ENCODE measurements around the gene SINHCAF. TPM values are rescaled to one million over a fixed set of nuclear protein-coding genes. Genes with fewer than 3 reads are reported as not detected.

The SINHCAF gene
- total RNA-seq, 4 donors from 2014 or later: 24.0 to 111 (median 55.2) TPM

DNA sequence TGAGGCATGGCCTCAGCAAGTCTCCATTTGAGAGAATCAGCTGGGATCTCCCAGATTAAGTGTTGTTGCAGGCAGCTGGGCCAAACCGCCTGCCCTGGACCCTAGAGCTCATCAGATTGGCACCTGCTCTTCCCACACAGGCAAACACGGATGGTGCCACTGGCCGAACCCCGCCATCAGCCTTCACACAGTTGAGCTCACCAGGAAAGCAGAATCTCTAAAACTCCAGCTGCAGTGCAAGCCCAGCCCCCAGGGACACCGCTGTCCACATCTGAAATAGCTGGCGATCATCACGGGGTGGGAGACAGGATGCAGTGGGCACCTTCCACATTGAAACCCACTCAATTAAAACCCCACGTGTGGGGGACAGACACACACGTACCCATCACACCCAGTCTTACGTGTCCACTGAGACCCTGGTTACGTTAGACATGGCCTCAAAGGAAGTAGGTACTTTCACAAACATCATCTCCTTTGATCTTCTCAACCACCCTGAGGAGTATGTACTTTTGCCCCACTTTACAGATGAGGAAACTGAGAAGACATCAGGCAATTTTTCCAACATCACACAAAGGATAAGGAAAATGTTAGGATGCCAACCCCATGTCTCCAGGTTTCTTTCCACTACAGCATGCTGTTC lies 88.8 kb downstream of the SINHCAF start:
- intact Hi-C loops (cut with DNase I): no loop called here
- DNase-seq: no peak
- TF ChIP-seq POLR2A (IDR thresholded peaks at IDR 0.05): no peak
- TF ChIP-seq, protein P1, sequence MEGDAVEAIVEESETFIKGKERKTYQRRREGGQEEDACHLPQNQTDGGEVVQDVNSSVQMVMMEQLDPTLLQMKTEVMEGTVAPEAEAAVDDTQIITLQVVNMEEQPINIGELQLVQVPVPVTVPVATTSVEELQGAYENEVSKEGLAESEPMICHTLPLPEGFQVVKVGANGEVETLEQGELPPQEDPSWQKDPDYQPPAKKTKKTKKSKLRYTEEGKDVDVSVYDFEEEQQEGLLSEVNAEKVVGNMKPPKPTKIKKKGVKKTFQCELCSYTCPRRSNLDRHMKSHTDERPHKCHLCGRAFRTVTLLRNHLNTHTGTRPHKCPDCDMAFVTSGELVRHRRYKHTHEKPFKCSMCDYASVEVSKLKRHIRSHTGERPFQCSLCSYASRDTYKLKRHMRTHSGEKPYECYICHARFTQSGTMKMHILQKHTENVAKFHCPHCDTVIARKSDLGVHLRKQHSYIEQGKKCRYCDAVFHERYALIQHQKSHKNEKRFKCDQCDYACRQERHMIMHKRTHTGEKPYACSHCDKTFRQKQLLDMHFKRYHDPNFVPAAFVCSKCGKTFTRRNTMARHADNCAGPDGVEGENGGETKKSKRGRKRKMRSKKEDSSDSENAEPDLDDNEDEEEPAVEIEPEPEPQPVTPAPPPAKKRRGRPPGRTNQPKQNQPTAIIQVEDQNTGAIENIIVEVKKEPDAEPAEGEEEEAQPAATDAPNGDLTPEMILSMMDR (IDR thresholded peaks at IDR 0.05): no peak
- Histone ChIP-seq H3K27me3 (no peaks in the 10 kb centered on the region), H3K36me3 (no peaks in the 10 kb centered on the region), H3K9me3 (no peaks in the 10 kb centered on the region), H3K4me3 (replicated peaks in 1 of 3) (no peak overlapping the region), H3K4me1 (no peaks in the 10 kb centered on the region), H3K27ac (no peak overlapping the region)
- WGBS, 2 donors: 85 to 87% methylated on average over 10 of the region's 11 CpGs

GRCh38 chr12:31235868-31236395 lies 90.0 kb downstream of the SINHCAF start:
- Histone ChIP-seq H3K4me3 (replicated peaks in 1 of 3) (no peak overlapping the region), H3K36me3 (no peaks in the 10 kb centered on the region), H3K27me3 (no peaks in the 10 kb centered on the region), H3K4me1 (no peaks in the 10 kb centered on the region), H3K27ac (no peak overlapping the region), H3K9me3 (no peaks in the 10 kb centered on the region)
- TF ChIP-seq, protein P1 (IDR thresholded peaks at IDR 0.05): no peak
- TF ChIP-seq POLR2A (IDR thresholded peaks at IDR 0.05): no peak
- WGBS, 2 donors: 84 to 85% methylated on average over 9 of the region's 9 CpGs
- DNase-seq: no peak
- intact Hi-C loops (cut with DNase I): no loop called here

- Histone ChIP-seq H3K4me1 (no peaks in the 10 kb centered on the region), H3K4me3 (replicated peaks in 1 of 3) (no peak overlapping the region), H3K27ac (no peak overlapping the region), H3K27me3 (no peaks in the 10 kb centered on the region), H3K9me3 (no peaks in the 10 kb centered on the region), H3K36me3 (no peaks in the 10 kb centered on the region)
- DNase-seq: peak; percentile 63 to 77
- no peak for TF ChIP-seq POLR2A (IDR thresholded peaks at IDR 0.05)
- TF ChIP-seq, protein P1 (IDR thresholded peaks at IDR 0.05): peak; percentile 30 to 73 (median 60)
- intact Hi-C loops (cut with DNase I): no loop called here
- WGBS, 2 donors: 33 to 36% methylated on average over 11 to 12 of the region's 12 CpGs
These were observed 90.7 kb downstream of the SINHCAF start for GRCh38 chr12:31234955-31235867.

DNA sequence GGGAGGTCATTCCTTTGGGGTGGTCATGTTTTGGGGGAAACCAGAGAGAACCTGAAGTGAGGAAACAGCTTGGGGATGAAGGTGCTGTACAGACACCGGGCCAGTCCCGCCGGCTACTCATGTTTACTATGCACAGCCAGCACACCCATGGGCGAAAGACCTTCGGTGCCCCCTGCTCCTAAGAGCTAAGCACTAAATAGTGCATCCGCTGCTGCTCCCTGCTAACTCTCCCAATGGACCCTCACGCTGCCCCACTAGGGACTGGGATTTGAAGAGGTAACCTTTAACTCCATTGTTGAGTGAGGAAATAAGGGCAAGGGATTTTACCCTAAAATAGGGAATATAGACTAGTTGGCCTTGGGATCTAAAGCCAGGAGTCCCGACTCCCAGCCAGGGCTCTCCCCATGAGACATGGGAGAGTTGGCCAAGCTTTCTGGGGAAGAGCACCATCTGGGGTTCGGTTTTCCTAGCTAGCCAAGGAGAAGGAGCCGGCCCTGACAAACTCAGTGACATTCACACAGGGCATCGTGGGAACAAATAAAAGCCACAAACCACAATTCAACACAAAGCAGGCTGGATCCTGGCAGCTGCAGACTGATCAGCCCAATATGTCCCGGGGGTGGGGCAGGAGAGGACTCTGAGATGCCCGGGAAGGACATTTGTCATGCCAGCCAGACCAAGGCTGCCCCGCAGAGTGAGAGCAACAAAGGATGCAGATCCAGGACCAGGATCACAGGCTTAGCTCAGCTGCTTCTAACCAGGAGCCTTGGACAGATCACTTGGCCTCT lies 91.7 kb downstream of the SINHCAF start:
- intact Hi-C loops (cut with DNase I): no loop called here
- H3K36me3 ChIP-seq: no peaks in the 10 kb centered on the region
- 83 to 88% methylated on average over 13 to 14 of the region's 14 CpGs for WGBS, 2 donors
- DNase-seq: no peak
- no peak for TF ChIP-seq POLR2A (IDR thresholded peaks at IDR 0.05)
- H3K4me1 ChIP-seq: peaks cover 0 to 6% of the 10 kb centered on the region in 2 donors
- H3K27ac ChIP-seq: no peak overlapping the region
- H3K27me3 ChIP-seq: no peaks in the 10 kb centered on the region
- no peak overlapping the region for H3K4me3 ChIP-seq (replicated peaks in 1 of 3)
- no peaks in the 10 kb centered on the region for H3K9me3 ChIP-seq

DNA sequence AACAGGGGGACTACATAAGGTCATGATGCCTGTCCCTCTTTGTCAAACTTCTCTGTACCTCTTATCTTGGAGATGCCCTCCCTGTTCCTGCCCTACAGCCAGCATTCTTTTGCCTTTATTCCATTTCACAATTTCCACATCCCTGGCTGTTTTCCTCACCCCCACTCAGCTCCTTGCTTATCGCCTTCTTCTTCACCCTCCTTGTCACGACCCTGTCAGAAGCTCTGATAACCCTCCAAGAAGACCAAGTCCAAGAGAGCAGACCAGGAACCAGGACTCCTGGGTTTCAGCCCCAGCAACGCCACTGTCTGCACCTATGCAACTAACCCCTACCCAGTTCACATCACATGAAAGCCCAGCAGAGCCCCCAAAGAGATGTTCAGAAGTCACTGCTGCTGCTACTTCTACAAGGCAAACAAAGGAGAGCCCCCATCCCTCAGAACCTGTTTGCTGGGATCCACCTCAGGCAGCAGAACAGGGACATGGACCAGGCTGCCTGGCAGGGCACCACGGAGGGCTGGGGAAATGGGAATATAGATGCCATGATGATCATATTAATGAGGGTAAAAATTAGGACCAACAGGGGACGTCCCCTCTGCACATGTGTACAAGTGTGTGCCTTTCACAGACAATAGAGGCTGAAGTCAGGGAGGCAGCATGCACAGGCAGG lies 92.8 kb downstream of the SINHCAF start:
- no peak for DNase-seq
- 81 to 88% methylated on average over 5 of the region's 5 CpGs for WGBS, 2 donors

More for the DNA sequence above, 92.8 kb downstream of the SINHCAF start:
- Histone ChIP-seq H3K27ac (no peak overlapping the region), H3K9me3 (no peaks in the 10 kb centered on the region), H3K4me1 (peaks cover 0 to 10% of the 10 kb centered on the region in 2 donors), H3K4me3 (replicated peaks in 1 of 3) (no peak overlapping the region), H3K36me3 (no peaks in the 10 kb centered on the region), H3K27me3 (no peaks in the 10 kb centered on the region)
- intact Hi-C loops (cut with DNase I): no loop called here
- TF ChIP-seq, protein P1 (IDR thresholded peaks at IDR 0.05): no peak
